Mammary epithelial cell (primary cell): ENCODE measurements around the gene TYRO3.

Source experiments
- EZH2 ChIP-seq: IDR thresholded peaks from 2 replicates; pipeline ENCODE4 v1.6.1; 2012; ENCODE audit warnings: low read length, inconsistent platforms, borderline replicate concordance
- TF ChIP-seq, protein P1 (sequence below), 2 donors: IDR thresholded peaks in 1 of 2; conservative IDR thresholded peaks in 1 of 2; 2 replicates each; pipeline ENCODE4 v1.5.1; 2011 to 2012; ENCODE audit warnings: inconsistent platforms in 2 of 2, low read length in 2 of 2, mild to moderate bottlenecking in 2 of 2, control low read depth in 1 of 2, low read depth in 1 of 2; ENCODE audit not compliant: insufficient read depth in 1 of 2; ENCODE audit errors: extremely low read depth in 1 of 2

DNA sequence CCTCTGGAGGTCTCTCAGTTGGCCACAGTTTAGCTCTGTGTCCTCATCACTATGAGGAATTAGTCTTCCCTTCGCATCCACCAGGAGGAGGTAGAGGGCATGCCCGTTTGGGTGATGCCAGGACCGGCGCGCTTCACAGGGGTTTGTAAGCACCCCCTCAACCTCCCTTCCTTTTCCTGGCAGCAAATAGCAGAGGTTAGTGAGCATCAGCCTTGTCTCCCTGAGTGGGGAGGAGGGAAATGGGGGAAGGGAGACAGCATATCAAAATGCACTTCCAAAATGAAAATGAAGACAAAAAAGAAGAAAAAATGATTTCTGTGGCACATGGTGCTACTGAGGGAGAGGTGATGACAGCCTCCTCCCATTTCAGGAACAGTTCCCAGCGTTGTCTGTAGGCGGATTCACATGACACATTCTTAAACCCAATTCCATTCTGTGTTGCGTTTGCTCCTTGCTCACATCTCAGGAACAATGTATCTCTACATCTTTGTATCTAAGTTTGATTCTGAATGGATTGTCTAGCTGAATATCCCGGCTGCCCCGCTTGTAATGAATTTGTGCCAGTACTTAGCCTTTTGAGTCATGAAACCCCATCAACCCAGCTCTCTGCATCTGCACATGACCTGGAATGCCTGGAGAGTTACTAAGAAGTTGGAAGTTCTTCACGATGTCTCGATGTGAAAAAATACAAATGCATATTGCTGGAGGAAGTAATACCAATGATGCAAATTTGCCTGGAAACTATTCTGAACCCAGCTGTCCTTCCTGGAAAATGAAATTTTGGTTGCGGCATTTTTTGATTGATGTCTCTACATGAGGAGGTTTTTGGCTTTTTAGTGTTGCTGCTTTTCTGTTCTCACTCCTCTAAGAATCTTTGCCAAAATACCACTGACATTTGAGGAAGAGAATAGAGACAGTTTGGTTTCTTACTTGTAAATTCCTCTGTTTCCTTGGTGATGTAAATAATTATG lies 45.2 kb downstream of the TYRO3 start:
- TF ChIP-seq, protein P1, sequence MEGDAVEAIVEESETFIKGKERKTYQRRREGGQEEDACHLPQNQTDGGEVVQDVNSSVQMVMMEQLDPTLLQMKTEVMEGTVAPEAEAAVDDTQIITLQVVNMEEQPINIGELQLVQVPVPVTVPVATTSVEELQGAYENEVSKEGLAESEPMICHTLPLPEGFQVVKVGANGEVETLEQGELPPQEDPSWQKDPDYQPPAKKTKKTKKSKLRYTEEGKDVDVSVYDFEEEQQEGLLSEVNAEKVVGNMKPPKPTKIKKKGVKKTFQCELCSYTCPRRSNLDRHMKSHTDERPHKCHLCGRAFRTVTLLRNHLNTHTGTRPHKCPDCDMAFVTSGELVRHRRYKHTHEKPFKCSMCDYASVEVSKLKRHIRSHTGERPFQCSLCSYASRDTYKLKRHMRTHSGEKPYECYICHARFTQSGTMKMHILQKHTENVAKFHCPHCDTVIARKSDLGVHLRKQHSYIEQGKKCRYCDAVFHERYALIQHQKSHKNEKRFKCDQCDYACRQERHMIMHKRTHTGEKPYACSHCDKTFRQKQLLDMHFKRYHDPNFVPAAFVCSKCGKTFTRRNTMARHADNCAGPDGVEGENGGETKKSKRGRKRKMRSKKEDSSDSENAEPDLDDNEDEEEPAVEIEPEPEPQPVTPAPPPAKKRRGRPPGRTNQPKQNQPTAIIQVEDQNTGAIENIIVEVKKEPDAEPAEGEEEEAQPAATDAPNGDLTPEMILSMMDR (conservative IDR thresholded peaks at IDR 0.05 in 1 of 2, IDR thresholded peaks at IDR 0.05 in 1 of 2; ENCODE audit: extremely low read depth in 1 of 2, insufficient read depth in 1 of 2, low read depth in 1 of 2, low read length in 2 of 2), result peak; percentile 82 to 86
- TF ChIP-seq EZH2, result no peak
